ENCODE data around the gene ACMSD. TPM values are rescaled to one million over a fixed set of nuclear protein-coding genes. Genes with fewer than 3 reads are reported as not detected.
A peak's percentile ranks its signal among the peaks of the same experiment; 100 is the strongest.

The ACMSD gene
- under 1 TPM in 1 of 2 donors, not detected in 1; 0.52 TPM for total RNA-seq

DNA sequence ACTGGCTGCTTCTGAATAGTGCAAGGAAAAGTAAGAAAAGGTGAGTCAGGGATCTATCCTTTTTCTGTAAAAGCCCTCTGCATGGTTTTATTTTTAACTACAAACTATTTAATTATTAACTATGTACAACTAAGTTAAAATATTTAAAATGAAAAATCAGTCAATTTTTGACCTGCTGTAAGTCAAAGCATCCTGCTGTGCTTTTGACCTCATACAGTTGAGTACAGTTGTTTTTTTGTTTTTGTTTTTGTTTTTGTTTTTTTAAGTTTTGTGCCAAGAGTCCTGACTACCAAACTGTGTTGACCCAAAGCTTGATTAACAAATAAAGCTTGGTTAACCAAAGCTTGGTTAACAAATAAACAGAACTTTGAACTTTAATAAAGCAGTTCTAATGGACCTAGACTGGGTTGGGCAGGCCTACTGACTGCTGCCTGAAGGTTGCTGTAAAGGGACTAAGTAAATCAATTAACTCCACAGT lies at the start of gene ACMSD:
TSS of gene ACMSD (plus strand) at position 474 of the 478 bp plus-strand sequence. CDS start 67 bp downstream, outside the sequence.
- H3K9me3 ChIP-seq: no peaks in the 10 kb centered on the region
- ATAC-seq (no peak), DNase-seq (no peak)
- no peaks in the 10 kb centered on the region for H3K36me3 ChIP-seq (replicated peaks in 1 of 2; ENCODE audit: insufficient read depth in 1 of 2, low read depth in 2 of 2)
- H3K4me1 ChIP-seq: peaks cover 5% of the 10 kb centered on the region
- H3K4me3 ChIP-seq: no peak within 1 kb of the TSS
- H3K27me3 ChIP-seq: no peaks in the 10 kb centered on the region
- TF ChIP-seq, protein P1, sequence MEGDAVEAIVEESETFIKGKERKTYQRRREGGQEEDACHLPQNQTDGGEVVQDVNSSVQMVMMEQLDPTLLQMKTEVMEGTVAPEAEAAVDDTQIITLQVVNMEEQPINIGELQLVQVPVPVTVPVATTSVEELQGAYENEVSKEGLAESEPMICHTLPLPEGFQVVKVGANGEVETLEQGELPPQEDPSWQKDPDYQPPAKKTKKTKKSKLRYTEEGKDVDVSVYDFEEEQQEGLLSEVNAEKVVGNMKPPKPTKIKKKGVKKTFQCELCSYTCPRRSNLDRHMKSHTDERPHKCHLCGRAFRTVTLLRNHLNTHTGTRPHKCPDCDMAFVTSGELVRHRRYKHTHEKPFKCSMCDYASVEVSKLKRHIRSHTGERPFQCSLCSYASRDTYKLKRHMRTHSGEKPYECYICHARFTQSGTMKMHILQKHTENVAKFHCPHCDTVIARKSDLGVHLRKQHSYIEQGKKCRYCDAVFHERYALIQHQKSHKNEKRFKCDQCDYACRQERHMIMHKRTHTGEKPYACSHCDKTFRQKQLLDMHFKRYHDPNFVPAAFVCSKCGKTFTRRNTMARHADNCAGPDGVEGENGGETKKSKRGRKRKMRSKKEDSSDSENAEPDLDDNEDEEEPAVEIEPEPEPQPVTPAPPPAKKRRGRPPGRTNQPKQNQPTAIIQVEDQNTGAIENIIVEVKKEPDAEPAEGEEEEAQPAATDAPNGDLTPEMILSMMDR (IDR thresholded peaks at IDR 0.05): no peak
- no peak for TF ChIP-seq POLR2A (IDR thresholded peaks at IDR 0.05)
- peak within 1 kb of the TSS in 1 of 4 donors; percentile 15 for H3K27ac ChIP-seq
- intact Hi-C loops (cut with DNase I): no loop called here

DNA sequence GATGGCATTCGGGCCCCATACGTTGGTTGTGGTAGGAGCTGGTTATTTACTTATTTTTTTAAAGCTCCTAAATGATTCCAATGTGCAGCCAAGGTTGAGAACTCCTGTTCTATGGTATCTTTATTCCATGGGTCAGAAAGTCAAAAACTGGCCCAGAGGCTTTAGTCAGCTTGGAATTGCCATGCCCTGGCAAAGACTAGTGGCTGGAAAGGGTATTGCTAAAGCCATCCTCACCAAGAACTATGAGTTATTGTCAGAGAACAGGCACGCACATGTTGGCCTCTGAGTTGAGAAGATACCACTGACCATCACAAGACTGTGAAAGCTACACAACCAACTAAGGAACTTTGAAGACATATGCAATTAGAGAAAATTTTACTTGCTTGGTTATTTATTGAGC lies 47.9 kb upstream of the ACMSD start:
- no peak overlapping the region for H3K27ac ChIP-seq
- intact Hi-C loops (cut with DNase I): no loop called here
- ATAC-seq (no peak), DNase-seq (no peak)
- no peaks in the 10 kb centered on the region for H3K4me1 ChIP-seq
- no peaks in the 10 kb centered on the region for H3K36me3 ChIP-seq (replicated peaks in 1 of 2; ENCODE audit: insufficient read depth in 1 of 2, low read depth in 2 of 2)
- no peak for TF ChIP-seq POLR2A (IDR thresholded peaks at IDR 0.05)
- TF ChIP-seq, protein P1 (IDR thresholded peaks at IDR 0.05): no peak
- 85 to 93% methylated on average over 3 of the region's 3 CpGs for WGBS, 2 donors
- H3K27me3 ChIP-seq: no peaks in the 10 kb centered on the region
- H3K4me3 ChIP-seq: no peak overlapping the region
- no peaks in the 10 kb centered on the region for H3K9me3 ChIP-seq

DNA sequence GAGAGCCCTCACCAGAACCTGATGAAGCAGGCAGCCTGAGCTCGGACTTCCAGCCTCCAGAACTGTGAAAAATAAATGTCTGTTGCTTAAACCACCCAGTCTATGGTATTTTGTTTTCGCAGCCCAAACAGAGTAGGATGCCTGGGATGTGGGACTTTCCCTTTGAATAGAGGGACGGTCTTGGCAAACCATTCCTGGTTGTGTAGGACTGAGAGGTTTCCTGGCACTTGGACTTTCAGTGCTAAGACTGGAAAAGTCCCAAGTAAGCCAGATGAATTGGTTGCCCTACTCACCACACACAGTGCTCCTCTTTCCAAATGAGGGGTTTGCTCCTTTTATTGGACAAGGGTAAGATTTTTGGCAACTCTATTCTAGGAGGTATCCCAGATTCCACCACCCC lies 46.8 kb upstream of the ACMSD start:
- Histone ChIP-seq H3K27me3 (no peaks in the 10 kb centered on the region), H3K4me3 (no peak overlapping the region), H3K27ac (no peak overlapping the region), H3K4me1 (no peaks in the 10 kb centered on the region), H3K36me3 (replicated peaks in 1 of 2; ENCODE audit: insufficient read depth in 1 of 2, low read depth in 2 of 2) (no peaks in the 10 kb centered on the region), H3K9me3 (no peaks in the 10 kb centered on the region)
- ATAC-seq: no peak
- no peak for DNase-seq
- TF ChIP-seq POLR2A (IDR thresholded peaks at IDR 0.05): no peak
- TF ChIP-seq, protein P1 (IDR thresholded peaks at IDR 0.05): no peak
- WGBS, 2 donors: 81 to 83% methylated on average over 3 of the region's 3 CpGs
- intact Hi-C loops (cut with DNase I): no loop called here

DNA sequence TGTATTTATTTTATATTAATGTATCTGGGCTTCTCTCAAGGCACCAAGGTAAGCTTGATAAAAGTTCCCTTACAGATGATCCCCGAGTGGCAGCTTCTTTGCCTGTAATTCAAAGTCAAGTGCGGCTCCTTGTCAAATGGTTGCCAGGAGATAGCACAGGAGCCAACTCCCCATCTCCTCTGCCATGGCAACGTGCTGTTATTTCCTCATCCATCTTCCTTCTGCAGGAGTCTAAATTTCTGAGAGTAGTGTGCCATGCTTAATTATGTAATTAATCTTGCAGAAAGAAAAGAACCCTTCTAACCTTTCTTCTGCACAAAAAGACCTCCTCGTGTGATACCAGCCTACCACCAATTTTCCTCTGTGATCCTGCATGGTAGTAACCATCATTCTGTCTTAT lies 46.2 kb upstream of the ACMSD start:
- no peak for TF ChIP-seq POLR2A (IDR thresholded peaks at IDR 0.05)
- WGBS, 2 donors: 68 to 72% methylated on average over 4 of the region's 4 CpGs
- H3K4me3 ChIP-seq: no peak overlapping the region
- intact Hi-C loops (cut with DNase I): no loop called here
- H3K27ac ChIP-seq: no peak overlapping the region
- peak in 1 of 4 donors; percentile 20 for DNase-seq
- H3K4me1 ChIP-seq: no peaks in the 10 kb centered on the region
- H3K36me3 ChIP-seq (replicated peaks in 1 of 2; ENCODE audit: insufficient read depth in 1 of 2, low read depth in 2 of 2): no peaks in the 10 kb centered on the region
- no peaks in the 10 kb centered on the region for H3K9me3 ChIP-seq
- H3K27me3 ChIP-seq: no peaks in the 10 kb centered on the region
- ATAC-seq: no peak

DNA sequence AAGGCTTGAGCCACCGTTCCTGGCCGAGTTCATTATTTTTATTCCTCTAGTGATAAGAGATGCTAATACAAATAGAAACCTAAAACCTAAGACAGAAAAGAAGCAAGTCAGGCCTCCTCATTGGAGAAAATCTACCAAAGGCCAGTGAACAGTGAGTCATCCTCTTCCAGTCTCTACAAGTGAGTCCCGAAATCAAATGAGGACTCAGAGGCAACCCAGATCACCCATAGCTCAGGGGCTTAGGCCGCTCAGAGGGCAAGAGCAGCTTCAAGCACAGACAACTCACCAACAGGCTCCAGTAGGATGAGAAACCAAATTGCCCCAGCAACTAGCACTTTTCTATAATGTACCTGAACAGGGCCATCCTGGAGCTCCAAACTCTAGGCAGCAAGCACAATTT lies 42.7 kb upstream of the ACMSD start:
- Histone ChIP-seq H3K36me3 (replicated peaks in 1 of 2; ENCODE audit: insufficient read depth in 1 of 2, low read depth in 2 of 2) (no peaks in the 10 kb centered on the region), H3K27ac (no peak overlapping the region), H3K4me1 (no peaks in the 10 kb centered on the region), H3K9me3 (no peaks in the 10 kb centered on the region), H3K27me3 (no peaks in the 10 kb centered on the region), H3K4me3 (no peak overlapping the region)
- TF ChIP-seq POLR2A (IDR thresholded peaks at IDR 0.05): no peak
- TF ChIP-seq, protein P1 (IDR thresholded peaks at IDR 0.05): no peak
- ATAC-seq: no peak
- intact Hi-C loops (cut with DNase I): no loop called here
- DNase-seq: no peak
- 68 to 75% methylated on average over 4 of the region's 4 CpGs for WGBS, 2 donors
